Measurements from ENCODE around the gene KCTD2.
"Not testable (repeated sequence)": the region's sequence is repeated elsewhere in the genome, so short reads cannot be mapped to it uniquely, and the experiment has no call there.

The KCTD2 gene

DNA sequence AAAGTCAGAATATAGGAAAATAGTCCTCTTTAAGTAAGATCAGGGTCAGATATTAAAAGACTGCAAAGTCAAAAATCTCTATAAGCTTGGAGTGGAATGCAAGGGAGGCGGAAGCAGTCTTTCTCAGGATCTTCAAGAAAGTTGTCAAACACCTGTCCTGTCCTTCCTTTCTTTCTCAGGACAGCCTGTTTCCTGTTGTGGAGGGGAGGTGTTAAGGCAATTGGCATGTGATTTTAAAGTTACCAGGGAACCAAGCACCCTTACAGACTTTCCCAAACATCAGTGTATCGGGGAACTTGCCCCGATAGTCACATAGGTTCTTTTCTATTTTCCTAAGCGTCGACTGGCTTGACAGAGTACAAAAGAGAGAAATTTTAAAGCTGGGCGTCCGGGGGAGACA, 2.3 kb upstream of the KCTD2 start:
- in situ Hi-C loops (cut with HindIII; ENCODE audit: low sequenced_read_pairs): no loop called here
- TF ChIP-seq CTCF (IDR thresholded peaks at IDR 0.05; ENCODE audit: low read depth, low read length): no peak
- DNase-seq (ENCODE audit: low read depth, low spot score): no peak
- no peak overlapping the region for H3K4me3 ChIP-seq (ENCODE audit: low read depth, low read length)

DNA sequence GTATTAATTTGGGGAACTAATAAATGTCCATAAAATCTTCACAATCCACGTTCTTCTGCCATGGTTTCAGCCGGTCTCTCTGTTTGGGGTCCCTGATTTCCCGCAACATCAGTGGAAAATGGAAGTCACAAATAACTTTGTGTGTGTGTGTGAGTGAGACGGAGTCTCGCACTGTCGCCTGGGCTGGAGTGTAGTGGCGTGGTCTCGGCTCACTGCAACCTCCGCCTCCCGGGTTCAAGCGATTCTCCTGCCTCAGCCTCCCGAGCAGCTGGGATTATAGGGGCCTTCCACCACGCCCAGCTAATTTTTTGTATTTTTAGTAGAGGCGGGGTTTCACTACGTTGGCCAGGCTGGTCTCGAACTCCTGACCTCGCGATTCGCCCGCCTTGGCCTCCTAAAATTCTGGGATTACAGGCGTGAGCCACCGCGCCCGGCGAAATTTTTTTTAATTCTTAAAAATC, 1.0 kb upstream of the KCTD2 start:
- H3K4me3 ChIP-seq (ENCODE audit: low read depth, low read length): peak overlapping the region; percentile 95
- DNase-seq (ENCODE audit: low read depth, low spot score); in situ Hi-C loops (cut with HindIII; ENCODE audit: low sequenced_read_pairs): not testable (repeated sequence)

GRCh38 chr17:75047398-75048098, 523 bp downstream of the KCTD2 start:
- no peak for TF ChIP-seq CTCF (IDR thresholded peaks at IDR 0.05; ENCODE audit: low read depth, low read length)
- no peak for DNase-seq (ENCODE audit: low read depth, low spot score)
- in situ Hi-C loops (cut with HindIII; ENCODE audit: low sequenced_read_pairs): no loop called here
- peak overlapping the region; percentile 95 for H3K4me3 ChIP-seq (ENCODE audit: low read depth, low read length)

DNA sequence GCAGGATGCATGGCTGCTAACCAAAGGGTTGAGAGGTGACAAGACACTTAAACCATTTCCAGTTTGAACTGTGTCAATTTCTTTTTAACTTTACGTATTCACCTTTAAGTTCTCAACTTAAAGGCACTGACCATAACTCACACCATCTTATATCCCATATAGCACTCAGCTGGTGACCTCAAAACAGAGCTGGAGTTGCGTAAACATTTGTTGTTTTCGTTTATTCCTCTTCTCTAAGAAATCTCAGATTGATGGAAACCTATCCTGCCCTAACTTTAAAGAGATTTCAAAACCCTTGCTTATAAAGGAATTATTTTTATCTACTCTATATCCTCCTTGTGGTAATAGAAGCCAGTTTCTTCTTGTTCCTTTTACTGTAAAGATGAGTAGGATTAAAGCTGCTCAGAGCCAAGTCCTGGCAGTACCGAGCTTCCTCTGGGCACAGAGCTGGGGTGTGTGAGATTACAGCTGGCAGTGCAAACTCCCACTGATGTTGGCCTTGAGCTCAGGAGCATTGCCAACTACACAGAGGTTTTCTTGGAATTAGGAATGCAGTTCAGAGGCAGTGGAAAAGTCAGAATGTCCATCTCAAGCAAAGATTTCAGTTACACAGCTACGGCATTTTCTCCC, 1.3 kb downstream of the KCTD2 start:
- DNase-seq (ENCODE audit: low read depth, low spot score): no peak
- peak overlapping the region; percentile 95 for H3K4me3 ChIP-seq (ENCODE audit: low read depth, low read length)
- in situ Hi-C loops (cut with HindIII; ENCODE audit: low sequenced_read_pairs): no loop called here
- TF ChIP-seq CTCF (IDR thresholded peaks at IDR 0.05; ENCODE audit: low read depth, low read length): no peak

- in situ Hi-C loops (cut with HindIII; ENCODE audit: low sequenced_read_pairs): no loop called here
- no peak overlapping the region for H3K4me3 ChIP-seq (ENCODE audit: low read depth, low read length)
- no peak for DNase-seq (ENCODE audit: low read depth, low spot score)
- no peak for TF ChIP-seq CTCF (IDR thresholded peaks at IDR 0.05; ENCODE audit: low read depth, low read length)
These were observed 2.0 kb downstream of the KCTD2 start for GRCh38 chr17:75049057-75049456.

GRCh38 chr17:75049706-75050105, 2.7 kb downstream of the KCTD2 start:
- H3K4me3 ChIP-seq (ENCODE audit: low read depth, low read length): no peak overlapping the region
- in situ Hi-C loops (cut with HindIII; ENCODE audit: low sequenced_read_pairs): no loop called here
- no peak for DNase-seq (ENCODE audit: low read depth, low spot score)
- TF ChIP-seq CTCF (IDR thresholded peaks at IDR 0.05; ENCODE audit: low read depth, low read length): no peak

DNA sequence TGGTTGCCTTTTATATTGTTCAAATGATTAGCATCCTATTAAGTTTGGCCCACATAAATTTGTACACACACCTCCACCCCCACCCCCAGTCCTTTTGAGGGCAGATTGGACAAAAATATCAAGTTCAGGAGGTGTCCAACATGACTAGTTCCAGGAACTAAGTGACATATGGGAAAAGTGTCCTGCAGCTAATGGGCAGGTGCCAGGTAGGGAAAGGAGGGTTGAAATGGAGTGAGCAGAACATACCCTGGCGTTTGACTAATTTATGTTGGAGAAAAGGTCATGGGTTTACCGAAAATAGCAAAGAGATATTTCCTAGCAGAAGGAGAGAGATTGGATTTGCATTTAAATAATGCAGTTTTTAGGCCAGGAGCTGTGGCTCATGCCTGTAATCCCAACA, 4.9 kb downstream of the KCTD2 start:
- H3K4me3 ChIP-seq (ENCODE audit: low read depth, low read length): no peak overlapping the region
- in situ Hi-C loops (cut with HindIII; ENCODE audit: low sequenced_read_pairs): no loop called here
- no peak for TF ChIP-seq CTCF (IDR thresholded peaks at IDR 0.05; ENCODE audit: low read depth, low read length)
- no peak for DNase-seq (ENCODE audit: low read depth, low spot score)

Measured in astrocyte of the spinal cord (primary cell).